ENCODE measurements around the gene KIRREL3.

The KIRREL3 gene

DNA sequence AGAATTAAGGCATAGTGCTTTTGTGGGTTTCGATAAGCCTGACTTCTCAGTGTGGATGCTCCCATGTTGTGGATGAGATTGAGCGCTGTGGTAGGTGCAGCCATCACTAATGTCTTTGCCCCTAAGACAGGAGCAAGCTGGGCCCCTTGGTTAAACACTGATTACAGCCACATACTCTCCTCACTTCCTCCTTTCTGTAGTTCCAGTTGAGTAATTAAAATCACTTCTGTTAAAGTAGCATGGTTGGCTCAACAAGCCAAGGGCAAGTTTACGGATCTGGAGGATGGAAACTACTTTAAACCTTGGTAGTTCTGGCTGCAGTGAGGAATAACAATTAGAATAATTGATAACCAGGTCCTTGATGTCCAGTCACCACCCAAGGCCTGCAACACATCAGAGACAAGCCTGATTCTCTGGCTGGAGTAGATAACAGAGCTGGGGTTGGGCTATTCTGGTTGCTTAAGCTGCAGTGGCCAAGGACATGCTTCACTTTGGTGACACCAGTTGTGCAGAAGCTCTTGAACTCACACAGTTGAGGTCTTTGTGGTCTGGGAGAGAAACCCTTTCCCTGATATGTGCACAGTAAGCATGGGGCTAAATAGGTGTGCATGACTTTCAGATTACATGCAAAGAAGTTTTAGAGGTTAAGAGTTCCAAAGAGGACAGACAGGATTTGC, 81.3 kb downstream of the KIRREL3 start:
- TF ChIP-seq, protein P1, sequence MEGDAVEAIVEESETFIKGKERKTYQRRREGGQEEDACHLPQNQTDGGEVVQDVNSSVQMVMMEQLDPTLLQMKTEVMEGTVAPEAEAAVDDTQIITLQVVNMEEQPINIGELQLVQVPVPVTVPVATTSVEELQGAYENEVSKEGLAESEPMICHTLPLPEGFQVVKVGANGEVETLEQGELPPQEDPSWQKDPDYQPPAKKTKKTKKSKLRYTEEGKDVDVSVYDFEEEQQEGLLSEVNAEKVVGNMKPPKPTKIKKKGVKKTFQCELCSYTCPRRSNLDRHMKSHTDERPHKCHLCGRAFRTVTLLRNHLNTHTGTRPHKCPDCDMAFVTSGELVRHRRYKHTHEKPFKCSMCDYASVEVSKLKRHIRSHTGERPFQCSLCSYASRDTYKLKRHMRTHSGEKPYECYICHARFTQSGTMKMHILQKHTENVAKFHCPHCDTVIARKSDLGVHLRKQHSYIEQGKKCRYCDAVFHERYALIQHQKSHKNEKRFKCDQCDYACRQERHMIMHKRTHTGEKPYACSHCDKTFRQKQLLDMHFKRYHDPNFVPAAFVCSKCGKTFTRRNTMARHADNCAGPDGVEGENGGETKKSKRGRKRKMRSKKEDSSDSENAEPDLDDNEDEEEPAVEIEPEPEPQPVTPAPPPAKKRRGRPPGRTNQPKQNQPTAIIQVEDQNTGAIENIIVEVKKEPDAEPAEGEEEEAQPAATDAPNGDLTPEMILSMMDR (conservative IDR thresholded peaks at IDR 0.05; ENCODE audit: low read depth, low read length) = no peak
- DNase-seq (ENCODE audit: low read depth) = no peak
- H3K4me3 ChIP-seq (ENCODE audit: low read length) = no peak overlapping the region

DNA sequence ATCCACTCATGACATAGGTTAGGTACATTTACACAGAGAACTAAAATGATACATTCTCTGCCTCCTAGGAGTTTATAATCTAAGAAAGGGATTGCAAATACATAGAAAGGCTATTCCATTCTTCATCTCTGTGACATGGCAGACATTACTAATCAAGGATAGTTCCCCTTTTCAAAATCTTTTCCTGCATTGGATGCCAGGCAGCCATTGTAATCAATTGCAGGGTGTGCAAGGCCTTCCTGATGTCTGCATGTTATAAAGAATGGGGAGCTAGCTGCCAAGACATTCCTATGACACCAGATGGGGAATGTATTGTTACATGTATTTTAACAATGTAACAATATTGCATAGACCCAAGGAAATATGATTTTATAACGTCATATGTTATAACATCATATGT, 82.0 kb downstream of the KIRREL3 start:
- TF ChIP-seq, protein P1 (conservative IDR thresholded peaks at IDR 0.05; ENCODE audit: low read depth, low read length) = no peak
- no peak for DNase-seq (ENCODE audit: low read depth)
- no peak overlapping the region for H3K4me3 ChIP-seq (ENCODE audit: low read length)

DNA sequence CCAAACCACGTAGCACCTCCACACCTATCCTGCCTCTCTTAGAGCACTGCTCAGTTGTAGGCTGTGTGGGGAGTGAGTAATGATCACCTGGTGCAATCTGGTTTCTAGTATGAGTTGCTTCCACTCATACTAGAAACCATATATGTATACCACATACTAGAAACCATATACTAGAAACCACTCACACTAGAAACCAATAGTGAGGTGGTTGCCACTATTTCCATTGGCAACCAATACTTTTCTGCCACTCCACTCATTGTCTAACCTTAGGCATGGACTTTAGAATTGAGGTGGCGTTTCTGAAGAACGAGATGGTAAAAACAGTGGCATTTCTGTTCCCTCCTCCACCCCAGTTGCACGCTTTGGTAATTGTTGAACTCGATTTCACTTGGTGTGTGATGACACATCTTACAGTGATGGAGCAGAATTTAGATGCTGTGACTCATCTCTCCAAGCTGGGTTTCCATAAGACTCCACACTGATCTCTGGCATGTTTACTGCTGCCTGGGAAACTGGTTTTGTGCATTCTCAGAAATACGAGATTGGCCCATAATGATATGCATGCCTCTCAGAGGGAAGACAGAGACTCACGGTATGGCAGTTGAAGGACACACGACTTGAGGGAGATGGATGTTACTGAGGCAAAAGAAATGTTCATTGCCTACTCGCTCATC, 82.9 kb downstream of the KIRREL3 start:
- DNase-seq (ENCODE audit: low read depth) = peak; percentile 54
- TF ChIP-seq, protein P1 (conservative IDR thresholded peaks at IDR 0.05; ENCODE audit: low read depth, low read length) = no peak
- no peak overlapping the region for H3K4me3 ChIP-seq (ENCODE audit: low read length)

DNA sequence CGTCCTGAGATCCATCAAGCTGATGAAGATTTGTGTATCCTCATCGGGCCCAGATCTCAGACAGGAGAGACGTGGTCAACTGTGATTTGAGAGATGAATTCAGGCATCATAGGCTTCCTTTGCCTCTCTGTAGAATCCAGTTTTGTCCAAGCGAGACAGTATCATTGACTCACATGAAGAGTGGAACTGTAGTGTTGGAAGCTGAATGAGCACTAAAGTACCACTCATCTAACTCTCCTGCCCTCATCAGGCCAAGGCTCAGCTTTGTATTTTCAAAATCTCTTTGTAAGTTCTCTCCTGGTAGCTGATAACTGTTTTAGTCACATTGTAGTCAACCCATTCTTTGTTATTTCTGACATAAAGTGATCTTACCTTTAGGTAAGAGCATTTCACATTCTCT, 85.1 kb downstream of the KIRREL3 start:
- no peak overlapping the region for H3K4me3 ChIP-seq (ENCODE audit: low read length)
- TF ChIP-seq, protein P1 (conservative IDR thresholded peaks at IDR 0.05; ENCODE audit: low read depth, low read length) = no peak
- no peak for DNase-seq (ENCODE audit: low read depth)

DNA sequence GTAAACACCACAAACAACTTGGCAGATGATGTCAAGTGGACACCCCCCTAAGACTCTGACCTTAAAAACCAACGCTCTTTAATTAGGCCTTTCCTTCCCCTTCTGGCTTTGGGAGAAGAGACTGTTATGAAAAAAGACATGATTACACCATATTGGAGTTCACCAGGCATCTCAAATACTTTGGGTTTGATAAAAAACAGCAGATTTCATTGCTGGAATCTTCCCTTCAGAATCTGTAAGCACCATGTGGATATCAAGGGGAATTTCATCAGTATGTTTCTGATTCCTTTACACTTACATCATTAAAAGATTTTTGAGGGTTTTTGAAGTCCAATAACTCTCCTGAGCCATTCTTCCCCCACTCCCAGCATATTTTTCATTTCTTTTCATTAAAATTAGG, 85.6 kb downstream of the KIRREL3 start:
- no peak for DNase-seq (ENCODE audit: low read depth)
- no peak overlapping the region for H3K4me3 ChIP-seq (ENCODE audit: low read length)
- TF ChIP-seq, protein P1 (conservative IDR thresholded peaks at IDR 0.05; ENCODE audit: low read depth, low read length) = no peak

DNA sequence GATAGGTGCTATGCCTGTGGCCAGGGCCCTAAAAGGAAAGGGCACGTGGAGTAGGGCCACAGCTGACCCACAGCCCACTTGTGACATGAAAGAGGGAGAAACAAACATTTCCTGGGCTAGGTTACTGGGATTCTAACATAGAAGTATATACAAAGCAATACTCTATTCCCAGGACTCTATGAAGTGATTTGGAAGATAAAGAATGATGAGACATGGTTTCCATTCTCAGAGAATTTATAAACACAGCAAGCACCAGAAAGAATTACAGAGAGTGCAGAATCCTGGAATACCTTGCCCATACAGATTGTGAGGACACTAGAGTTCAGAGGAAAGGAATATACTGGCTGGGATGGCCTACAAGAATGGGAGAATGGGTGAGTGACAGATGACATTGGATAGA, 86.4 kb downstream of the KIRREL3 start:
- DNase-seq (ENCODE audit: low read depth) = no peak
- no peak overlapping the region for H3K4me3 ChIP-seq (ENCODE audit: low read length)
- TF ChIP-seq, protein P1 (conservative IDR thresholded peaks at IDR 0.05; ENCODE audit: low read depth, low read length) = no peak

DNA sequence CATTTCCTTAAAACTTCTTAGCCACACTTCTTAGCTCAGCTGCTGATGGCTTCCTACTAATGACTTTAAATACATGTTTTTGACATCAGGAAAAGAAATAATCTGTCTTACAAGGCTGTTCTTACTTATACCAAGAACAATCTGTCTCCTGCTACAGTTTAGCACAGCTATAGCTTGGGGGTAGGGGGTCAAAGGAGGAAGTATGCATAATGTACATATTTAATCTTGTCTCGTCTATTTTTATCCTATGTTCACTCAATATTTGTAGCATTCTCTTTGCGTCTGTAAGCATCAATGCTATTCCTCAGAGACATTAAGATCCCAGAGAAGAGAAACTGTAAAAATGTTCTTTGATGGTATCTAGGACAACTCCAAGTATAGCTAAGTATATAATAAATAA, 96.0 kb downstream of the KIRREL3 start:
- no peak for DNase-seq (ENCODE audit: low read depth)
- TF ChIP-seq, protein P1 (conservative IDR thresholded peaks at IDR 0.05; ENCODE audit: low read depth, low read length) = no peak
- no peak overlapping the region for H3K4me3 ChIP-seq (ENCODE audit: low read length)
